ENCODE results near the gene GLB1L3.
"Not testable (repeated sequence)": the region's sequence is repeated elsewhere in the genome, so short reads cannot be mapped to it uniquely, and the experiment has no call there.

The GLB1L3 gene

DNA sequence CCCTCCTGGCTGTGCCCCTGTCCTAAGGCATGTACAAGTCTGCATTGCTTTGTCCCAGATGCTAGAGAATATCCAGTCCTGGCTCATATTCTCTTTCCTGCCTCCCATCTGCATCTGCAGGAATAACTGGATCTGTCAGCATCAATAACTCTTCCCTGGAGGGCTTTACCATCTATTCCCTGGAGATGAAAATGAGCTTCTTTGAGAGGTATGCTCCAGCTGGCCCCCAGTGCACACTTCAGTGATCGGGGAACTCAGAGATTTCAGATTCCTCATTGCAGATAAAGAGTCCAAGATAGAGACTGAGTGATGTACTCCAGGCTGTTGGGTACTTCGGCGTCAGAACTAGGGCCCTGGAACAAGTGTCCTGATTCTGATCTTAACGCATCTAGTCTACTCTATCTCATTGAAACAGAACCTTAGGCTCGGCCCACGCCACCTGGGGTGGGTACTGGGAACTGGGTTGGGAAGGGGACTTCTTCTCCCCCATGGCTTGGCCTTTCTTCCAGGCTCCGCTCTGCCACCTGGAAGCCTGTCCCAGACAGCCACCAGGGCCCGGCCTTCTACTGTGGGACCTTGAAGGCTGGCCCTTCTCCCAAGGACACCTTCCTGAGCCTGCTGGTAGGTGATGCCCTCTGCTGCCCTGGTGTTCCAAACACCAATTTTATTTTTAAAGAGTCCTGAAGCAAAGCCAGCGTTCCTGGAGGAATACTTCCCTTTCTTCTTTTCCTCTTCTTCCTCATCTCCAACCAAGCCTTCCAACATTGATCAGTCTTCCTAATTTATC is 37.8 kb downstream of the GLB1L3 start:
- no peak for DNase-seq (ENCODE audit: low read depth in 2 of 2)

DNA sequence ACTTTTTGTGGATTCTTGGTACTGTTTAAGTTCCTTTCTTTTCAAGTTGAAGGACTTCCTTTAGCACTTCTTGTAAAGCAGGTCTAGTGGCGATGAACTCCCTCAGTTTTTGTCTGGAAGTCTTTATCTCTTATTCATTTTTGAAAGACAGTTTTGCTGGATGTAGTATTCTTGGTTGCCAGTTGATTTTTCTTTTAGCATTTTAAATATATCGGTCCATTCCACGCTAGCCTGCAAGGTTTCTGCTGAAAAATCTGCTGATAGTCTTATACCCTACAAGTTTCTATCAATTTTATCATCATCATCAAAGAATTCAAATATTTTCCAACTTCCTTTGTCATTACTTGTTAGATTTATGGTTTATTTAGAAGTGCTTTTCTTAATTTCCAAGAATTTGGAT is 40.9 kb downstream of the GLB1L3 start:
- DNase-seq (ENCODE audit: low read depth in 2 of 2) = no peak

DNA sequence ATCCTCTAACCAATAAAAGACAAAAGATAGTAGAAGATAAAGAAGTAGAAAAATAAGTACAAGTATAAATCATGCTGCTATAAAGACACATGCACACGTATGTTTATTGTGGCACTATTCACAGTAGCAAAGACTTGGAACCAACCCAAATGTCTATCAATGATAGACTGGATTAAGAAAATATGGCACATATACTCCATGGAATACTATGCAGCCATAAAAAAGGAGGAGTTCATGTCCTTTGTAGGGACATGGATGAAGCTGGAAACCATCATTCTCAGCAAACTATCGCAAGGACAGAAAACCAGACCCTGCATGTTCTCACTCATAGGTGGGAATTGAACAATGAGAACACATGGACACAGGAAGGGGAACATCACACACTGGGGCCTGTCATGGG is 45.2 kb downstream of the GLB1L3 start:
- DNase-seq (ENCODE audit: low read depth in 2 of 2) = not testable (repeated sequence)

DNA sequence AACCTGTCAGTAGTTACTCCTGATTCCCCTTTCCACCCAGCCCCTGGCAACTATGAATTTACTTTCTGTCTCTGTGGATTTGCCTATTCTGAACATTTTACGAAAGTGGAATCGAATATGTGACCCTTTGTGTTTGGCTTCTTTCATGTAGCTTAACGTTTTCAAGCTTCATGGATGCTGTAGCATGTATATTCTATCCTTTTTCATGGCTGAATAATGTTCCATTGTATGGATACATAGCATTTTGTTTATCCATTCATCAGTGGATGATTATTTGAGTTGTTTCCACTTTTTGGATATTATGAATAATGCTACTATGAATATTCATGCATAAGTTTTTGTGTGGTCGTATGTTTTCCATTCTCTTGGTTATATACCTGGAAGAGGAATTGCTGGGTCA is 46.4 kb downstream of the GLB1L3 start:
- DNase-seq (ENCODE audit: low read depth in 2 of 2) = no peak

- no peak for DNase-seq (ENCODE audit: low read depth in 2 of 2)
Measured at GRCh38 chr11:134328433-134328832, 52.3 kb downstream of the GLB1L3 start.

- DNase-seq (ENCODE audit: low read depth in 2 of 2) = no peak
Measured at GRCh38 chr11:134330611-134331353, 54.6 kb downstream of the GLB1L3 start.

- peak; percentile 68 to 70 for DNase-seq (ENCODE audit: low read depth in 2 of 2)
Measured at GRCh38 chr11:134331354-134332188, 55.4 kb downstream of the GLB1L3 start, which contains the start of gene GLB1L2. Gene GLB1L2 (plus strand): TSS chr11:134331988. CDS start chr11:134332062, 74 bp downstream.

- DNase-seq (ENCODE audit: low read depth in 2 of 2) = peak; percentile 5 to 8
Measured at GRCh38 chr11:134332189-134332631, 56.0 kb downstream of the GLB1L3 start.

GRCh38 chr11:134332782-134333181 is 56.6 kb downstream of the GLB1L3 start:
- no peak for DNase-seq (ENCODE audit: low read depth in 2 of 2)

- DNase-seq (ENCODE audit: low read depth in 2 of 2) = no peak
Measured at GRCh38 chr11:134333312-134333711, 57.1 kb downstream of the GLB1L3 start.

GRCh38 chr11:134333946-134334345 is 57.8 kb downstream of the GLB1L3 start:
- DNase-seq (ENCODE audit: low read depth in 2 of 2) = no peak

GRCh38 chr11:134334796-134335571 is 58.8 kb downstream of the GLB1L3 start:
- no peak for DNase-seq (ENCODE audit: low read depth in 2 of 2)

- no peak for DNase-seq (ENCODE audit: low read depth in 2 of 2)
Measured at GRCh38 chr11:134337051-134337450, 60.9 kb downstream of the GLB1L3 start.

DNA sequence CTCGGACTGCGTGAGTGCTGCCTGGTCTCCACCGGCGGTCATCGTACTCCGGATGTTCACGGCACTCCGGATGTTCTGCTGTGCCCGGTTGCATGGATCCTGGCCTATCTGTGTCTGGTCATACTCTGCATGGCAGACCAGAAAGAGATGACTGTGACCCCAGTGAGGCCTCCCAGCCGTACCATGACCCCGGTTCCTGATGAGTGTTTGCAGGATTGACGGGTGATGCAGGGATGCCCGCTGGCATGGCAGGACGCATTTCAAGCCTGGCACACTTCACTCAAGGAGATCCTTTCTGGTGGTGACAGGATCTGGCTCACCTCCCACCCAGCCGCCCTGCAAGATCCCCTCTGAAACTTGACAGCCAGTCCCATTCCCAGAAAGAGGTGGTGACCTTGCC is 61.9 kb downstream of the GLB1L3 start:
- no peak for DNase-seq (ENCODE audit: low read depth in 2 of 2)

DNA sequence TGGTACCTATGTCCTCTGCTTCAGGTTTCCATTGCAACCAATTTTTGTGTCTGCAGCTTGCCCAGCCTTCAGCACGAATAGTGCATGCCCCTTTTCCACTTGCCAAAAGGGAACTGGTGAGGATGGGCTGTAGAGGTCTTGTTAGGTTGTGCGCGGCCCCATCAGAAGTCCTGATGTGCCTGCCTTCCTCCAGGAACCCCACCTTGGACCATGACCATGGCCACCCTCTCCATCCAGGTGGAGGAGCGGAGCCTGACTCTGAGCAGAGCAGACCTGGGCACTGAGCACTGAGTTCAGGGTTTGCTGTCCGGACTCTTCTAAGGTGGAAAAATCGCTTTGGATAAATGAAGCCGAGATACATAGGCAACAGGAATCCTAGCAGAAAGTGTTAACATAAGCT is 62.5 kb downstream of the GLB1L3 start:
- DNase-seq (ENCODE audit: low read depth in 2 of 2) = no peak

- no peak for DNase-seq (ENCODE audit: low read depth in 2 of 2)
Measured at GRCh38 chr11:134339756-134340155, 63.6 kb downstream of the GLB1L3 start.

DNA sequence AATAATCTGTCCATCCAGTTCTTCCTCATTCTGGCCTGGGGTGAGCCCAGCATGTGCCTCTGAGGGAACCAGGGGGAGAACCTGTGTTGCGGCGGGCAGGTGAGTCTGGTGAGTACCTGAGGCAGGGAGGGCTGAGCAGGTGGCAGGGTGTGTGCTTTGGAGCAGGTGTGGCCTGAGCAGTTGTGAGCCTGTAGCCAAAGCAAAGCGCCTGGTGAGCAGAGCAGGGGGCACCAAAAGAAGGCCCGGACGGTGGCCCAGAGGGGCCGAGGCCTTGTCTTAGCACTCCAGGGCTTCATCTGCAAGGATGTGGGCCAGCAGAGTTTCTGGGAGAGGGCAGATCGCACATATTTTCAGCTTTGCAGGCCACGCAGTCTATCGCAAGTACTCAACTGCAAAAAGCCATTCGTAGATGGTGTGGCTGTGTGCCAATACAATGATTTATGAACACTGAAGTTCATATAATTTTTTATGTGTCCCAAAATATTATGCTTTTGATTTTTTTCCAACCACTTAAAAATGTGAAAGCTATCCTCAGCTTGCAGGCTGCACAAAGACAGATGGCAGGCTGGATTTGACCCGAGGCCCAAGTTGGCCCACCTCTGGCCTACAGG is 64.3 kb downstream of the GLB1L3 start:
- DNase-seq (ENCODE audit: low read depth in 2 of 2) = no peak

DNA sequence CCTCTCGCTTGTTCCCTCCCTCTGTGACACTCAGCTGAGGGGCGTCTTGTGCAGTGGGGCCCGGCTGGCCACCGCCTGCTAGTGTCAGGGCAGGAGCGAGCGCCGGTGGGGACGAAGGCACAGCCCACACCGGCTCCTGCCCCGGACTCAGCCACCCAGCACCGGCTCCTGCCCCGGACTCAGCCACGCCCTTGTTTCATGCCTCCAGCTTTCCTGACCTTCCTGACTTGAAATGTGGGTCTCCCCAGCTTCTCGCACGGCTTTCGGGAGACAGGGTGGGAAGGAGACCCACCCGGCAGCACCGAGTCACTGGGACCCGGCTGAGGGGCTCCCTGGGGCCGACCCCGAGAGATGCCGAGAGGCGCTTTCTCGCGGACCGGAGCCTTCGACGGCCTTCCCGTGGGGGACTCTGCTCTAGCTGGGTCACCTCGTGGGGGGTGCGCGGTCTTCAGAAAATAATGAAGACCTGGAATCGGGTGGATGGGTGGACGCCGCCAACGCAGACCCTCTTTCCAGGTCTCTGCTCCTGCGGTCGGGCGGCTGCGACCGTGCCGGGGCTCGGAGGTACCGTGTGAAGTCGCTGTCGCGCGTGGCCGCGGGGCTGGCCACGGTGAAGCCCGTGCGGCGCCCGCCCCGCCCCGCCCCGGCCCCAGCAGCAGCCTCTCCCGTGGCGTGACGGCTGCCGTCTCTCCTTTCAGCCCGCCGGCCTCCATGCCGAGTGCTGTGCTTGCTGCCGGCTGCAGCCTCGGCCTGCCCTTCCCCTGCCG is 65.8 kb downstream of the GLB1L3 start:
- DNase-seq (ENCODE audit: low read depth in 2 of 2) = no peak

DNA sequence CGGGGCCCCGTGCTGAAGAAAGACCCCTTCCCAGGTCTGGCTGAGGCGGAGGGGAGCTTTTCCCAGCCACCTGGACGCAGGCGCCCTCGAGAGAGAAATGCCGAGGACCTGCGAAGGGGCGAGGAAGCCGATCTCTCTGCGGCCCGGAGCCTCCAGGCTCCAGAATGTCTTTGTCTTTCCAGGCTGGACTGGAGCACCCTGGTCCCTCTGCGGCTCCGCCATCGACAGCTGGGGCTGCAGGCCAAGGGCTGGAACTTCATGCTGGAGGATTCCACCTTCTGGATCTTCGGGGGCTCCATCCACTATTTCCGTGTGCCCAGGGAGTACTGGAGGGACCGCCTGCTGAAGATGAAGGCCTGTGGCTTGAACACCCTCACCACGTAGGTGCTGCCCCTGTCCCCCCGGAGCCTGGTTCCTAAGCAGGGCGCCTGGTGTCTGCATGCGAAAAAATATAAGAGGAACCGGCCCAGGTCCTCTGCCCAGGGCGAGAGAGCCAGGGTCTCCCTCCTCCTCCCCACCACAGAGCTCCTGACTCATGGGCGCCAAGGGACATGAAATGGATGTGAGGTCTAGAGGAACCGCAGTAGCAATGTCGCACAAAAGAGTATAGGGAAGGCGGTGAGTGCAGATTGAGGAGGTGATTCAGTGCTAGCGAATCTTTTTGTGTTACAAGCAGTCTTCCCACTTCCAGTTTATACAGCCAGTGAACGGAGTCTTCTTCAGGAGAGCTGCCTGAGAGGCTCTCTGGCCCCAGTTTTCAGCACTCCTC is 66.6 kb downstream of the GLB1L3 start:
- DNase-seq (ENCODE audit: low read depth in 2 of 2) = no peak
